ENCODE data around the gene CHST14.

Gene CHST14, protein sequence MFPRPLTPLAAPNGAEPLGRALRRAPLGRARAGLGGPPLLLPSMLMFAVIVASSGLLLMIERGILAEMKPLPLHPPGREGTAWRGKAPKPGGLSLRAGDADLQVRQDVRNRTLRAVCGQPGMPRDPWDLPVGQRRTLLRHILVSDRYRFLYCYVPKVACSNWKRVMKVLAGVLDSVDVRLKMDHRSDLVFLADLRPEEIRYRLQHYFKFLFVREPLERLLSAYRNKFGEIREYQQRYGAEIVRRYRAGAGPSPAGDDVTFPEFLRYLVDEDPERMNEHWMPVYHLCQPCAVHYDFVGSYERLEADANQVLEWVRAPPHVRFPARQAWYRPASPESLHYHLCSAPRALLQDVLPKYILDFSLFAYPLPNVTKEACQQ

DNA sequence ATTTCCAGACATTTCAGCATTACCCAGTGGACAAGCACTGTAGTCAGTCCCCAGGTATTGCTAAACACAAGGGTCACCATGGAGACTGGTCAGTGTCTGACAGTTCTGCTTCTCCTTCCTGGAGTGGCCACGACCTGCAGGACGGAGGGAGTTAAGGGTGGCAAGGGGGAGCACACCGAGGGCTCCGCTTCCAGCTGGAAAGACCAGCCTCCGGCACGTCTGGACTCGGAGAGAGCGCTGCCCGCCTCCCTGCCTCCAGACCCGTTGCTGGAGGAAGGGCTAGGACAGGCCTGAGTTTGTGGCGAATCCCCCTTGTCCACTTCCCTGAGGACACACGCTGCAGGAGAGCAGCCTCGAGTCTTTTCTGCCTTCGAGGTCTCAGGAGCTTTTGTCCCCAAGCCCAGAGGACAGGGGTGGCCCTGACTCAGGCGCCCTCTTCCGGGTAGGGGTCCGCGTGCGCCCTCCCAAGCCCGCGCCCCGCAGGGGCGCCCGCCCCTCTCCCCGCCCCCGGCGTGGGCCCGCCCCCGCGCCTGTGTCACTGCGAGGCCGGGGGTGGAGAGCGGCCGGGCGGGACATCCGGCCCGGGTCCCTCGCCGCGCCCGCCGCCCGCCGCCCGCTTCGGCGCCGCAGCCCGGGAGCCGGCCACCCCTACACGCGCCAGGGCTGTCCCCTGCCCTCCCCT lies at the start of gene CHST14:
Gene CHST14 (plus strand): TSS at position 562 of the 682 bp plus-strand sequence. CDS start 230 bp downstream, outside the sequence.
- DNase-seq (ENCODE audit: low read depth) = peak; percentile 53

- DNase-seq (ENCODE audit: low read depth) = peak; percentile 46
These were observed 49.3 kb upstream of the CHST14 start for GRCh38 chr15:40421246-40422157.

DNA sequence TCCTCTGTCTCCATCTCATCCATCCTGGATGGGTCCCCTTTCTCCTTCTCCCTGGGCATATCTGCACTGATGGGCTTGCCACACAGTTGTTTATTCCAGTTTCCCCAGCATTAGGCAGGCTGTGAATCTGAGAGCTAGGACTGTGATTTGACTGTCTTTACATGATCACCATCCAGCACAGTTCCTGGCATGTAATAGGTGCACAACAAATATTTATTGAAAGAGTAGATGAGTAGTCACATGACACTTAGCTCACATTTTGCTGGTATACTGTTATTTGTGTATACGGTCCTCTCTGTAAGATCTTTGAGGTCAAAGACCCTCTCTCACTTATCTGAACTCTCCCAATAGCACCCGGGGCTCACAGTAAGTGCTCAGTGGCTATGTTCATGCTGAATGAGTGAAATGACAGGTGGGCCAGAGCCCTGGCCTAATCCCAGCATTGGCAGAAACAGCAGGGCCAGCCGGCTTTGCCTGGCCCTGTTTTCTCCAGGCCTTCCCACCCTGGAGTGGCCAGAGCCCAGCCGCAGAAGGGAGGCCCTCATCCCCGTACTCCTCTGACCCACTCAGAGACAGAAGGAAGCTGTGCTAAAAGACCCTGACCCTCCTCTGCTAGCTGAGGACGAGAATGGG lies 46.2 kb upstream of the CHST14 start:
- DNase-seq (ENCODE audit: low read depth) = no peak

GRCh38 chr15:40425681-40426080 lies 45.1 kb upstream of the CHST14 start:
- DNase-seq (ENCODE audit: low read depth) = no peak

DNA sequence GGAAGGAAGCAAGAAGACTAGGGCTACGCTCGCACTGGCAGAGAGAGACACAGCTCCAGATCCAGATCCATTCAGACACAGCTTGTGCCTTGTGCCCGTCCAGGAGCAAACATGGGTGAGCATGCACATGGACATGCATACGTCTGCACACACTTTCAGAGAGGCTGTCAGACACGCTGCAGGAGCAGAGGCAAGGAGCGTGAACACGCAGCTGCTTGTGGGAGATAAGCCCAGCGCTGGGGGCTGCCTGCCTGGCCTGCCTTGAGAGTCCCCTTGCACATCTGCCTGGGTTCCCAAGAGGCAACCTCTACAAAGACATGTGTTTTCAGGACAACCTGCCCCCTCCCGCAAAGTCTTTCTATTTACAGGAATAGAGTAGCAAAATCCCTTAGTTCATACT lies 43.6 kb upstream of the CHST14 start:
- no peak for DNase-seq (ENCODE audit: low read depth)

GRCh38 chr15:40428185-40428584 lies 42.6 kb upstream of the CHST14 start:
- DNase-seq (ENCODE audit: low read depth) = no peak

GRCh38 chr15:40429068-40429710 lies 41.6 kb upstream of the CHST14 start:
- DNase-seq (ENCODE audit: low read depth) = no peak

GRCh38 chr15:40430271-40430805 lies 40.4 kb upstream of the CHST14 start:
- peak; percentile 45 for DNase-seq (ENCODE audit: low read depth)

GRCh38 chr15:40435023-40435709 lies 35.6 kb upstream of the CHST14 start:
- no peak for DNase-seq (ENCODE audit: low read depth)

DNA sequence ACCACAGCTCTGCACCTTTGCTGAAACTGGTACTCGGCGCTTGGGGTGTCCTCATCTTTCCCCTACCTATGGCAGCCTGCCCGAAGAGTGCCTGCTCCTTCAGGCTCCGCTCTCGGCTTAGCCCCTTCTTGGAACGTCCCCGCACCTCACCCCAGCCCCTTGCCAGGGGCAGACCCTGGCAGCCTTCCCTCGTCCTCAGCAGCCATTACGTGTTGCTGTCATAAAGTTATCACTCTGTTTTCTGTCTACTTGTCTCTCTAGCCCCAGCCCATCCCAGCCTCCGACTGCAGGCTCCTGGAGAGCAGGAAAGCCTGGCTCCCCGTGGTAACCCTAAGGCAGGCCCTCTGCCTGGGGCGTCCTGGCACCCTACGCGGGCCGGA lies 35.1 kb upstream of the CHST14 start:
- DNase-seq (ENCODE audit: low read depth) = no peak

- DNase-seq (ENCODE audit: low read depth) = no peak
These were observed 34.5 kb upstream of the CHST14 start for GRCh38 chr15:40436116-40436891.

DNA sequence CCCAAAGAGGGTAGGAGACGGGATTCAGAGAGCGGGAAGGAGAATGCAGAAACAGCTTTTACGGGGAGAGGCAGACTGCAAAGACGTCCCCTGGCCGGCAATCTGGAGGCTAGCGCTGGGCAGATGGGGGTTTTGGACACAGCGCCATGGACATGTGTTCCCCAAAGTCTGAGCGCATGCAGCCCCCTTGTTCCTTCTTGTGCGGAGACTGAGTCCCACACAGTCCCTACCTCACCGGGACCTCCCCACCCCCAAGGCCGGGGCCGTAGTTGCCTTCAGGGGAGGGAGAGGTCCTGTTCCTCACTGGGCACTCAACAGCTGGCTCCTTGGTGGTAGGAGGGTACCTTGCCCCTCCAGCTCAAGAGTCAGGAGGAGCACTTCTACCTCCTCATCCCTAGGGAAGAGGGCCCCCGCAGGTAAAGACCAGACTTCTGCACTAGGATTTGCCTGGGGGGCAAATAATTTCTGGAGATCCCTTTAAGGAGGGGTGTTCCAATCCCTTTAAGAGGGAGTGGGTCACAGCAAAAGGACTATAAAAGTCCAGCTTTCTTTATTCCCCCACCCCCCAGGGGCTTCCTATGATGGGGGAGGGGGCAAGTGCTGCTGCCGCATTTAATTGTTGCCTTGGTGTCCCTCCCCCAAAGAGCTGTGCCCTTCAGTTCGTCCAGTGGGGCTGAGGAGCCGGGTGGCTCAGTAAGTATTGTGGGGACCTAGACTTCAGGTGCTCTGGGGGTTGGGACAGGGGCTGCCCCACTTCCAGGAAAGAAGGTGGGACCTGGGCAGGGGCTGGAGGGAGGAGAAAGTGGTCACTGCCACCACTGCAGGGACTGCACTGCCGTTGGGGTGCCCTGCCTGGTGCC lies 33.7 kb upstream of the CHST14 start:
- no peak for DNase-seq (ENCODE audit: low read depth)

- no peak for DNase-seq (ENCODE audit: low read depth)
These were observed 32.8 kb upstream of the CHST14 start for GRCh38 chr15:40437752-40438687.

GRCh38 chr15:40438712-40439111 lies 32.1 kb upstream of the CHST14 start:
- DNase-seq (ENCODE audit: low read depth) = no peak

- DNase-seq (ENCODE audit: low read depth) = no peak
These were observed 31.3 kb upstream of the CHST14 start for GRCh38 chr15:40439461-40439959.

- peak; percentile 49 for DNase-seq (ENCODE audit: low read depth)
These were observed 30.6 kb upstream of the CHST14 start for GRCh38 chr15:40439960-40440742.

All from amniotic epithelial cell (primary cell).